H1 (cell line): ENCODE measurements around the gene DPP10. TPM values are rescaled to one million over a fixed set of nuclear protein-coding genes. Genes with fewer than 3 reads are reported as not detected.

ENCODE experiments used
- ASH2L ChIP-seq: fragments of 200-600, 300-600 bp; sonication (generic); IDR thresholded peaks from one replicate; pipeline ENCODE4 v1.7.1; 2017; ENCODE audit warnings: low read length
- BACH1 ChIP-seq: IDR thresholded peaks from 2 replicates; pipeline ENCODE4 v1.6.1; 2012; ENCODE audit warnings: low read length, improper control_type of control experiment
- FOSL1 ChIP-seq: IDR thresholded peaks from 2 replicates; pipeline ENCODE4 v1.6.1; 2011; ENCODE audit warnings: mild to moderate bottlenecking, low read depth, low read length, moderate library complexity; ENCODE audit not compliant: insufficient read depth
- GABPA ChIP-seq: IDR thresholded peaks from 2 replicates; pipeline ENCODE4 v1.6.1; 2011; ENCODE audit warnings: mild to moderate bottlenecking, low read length, moderate library complexity, borderline replicate concordance; ENCODE audit not compliant: insufficient read depth
- HDAC6 ChIP-seq: IDR thresholded peaks from one replicate; pipeline ENCODE4 v1.7.1; 2012; ENCODE audit warnings: low read depth, mild to moderate bottlenecking, inconsistent platforms, low read length, moderate library complexity
- POU5F1 ChIP-seq: IDR thresholded peaks from 2 replicates; pipeline ENCODE4 v1.6.1; 2011; ENCODE audit warnings: low read depth, mild to moderate bottlenecking, low read length, moderate library complexity
- RFX5 ChIP-seq: IDR thresholded peaks from 2 replicates; pipeline ENCODE4 v1.6.1; 2011; ENCODE audit warnings: low read depth, low read length, improper control_type of control experiment, borderline replicate concordance
- RXRA ChIP-seq: IDR thresholded peaks from 2 replicates; pipeline ENCODE4 v1.6.1; 2011; ENCODE audit warnings: low read depth, mild to moderate bottlenecking, low read length, moderate library complexity; ENCODE audit not compliant: insufficient read depth
- SP1 ChIP-seq: IDR thresholded peaks from 2 replicates; pipeline ENCODE4 v1.6.1; 2011; ENCODE audit warnings: low read depth, low read length
- TBP ChIP-seq: IDR thresholded peaks from 2 replicates; pipeline ENCODE4 v1.6.1; 2011; ENCODE audit warnings: low read depth, low read length, improper control_type of control experiment
- TCF12 ChIP-seq: IDR thresholded peaks from 2 replicates; pipeline ENCODE4 v1.6.1; 2011; ENCODE audit warnings: low read depth, mild to moderate bottlenecking, low read length
- YY1 ChIP-seq: IDR thresholded peaks from 2 replicates; pipeline ENCODE4 v1.6.1; 2011; ENCODE audit warnings: low read depth, mild to moderate bottlenecking, low read length
- polyA plus RNA-seq, 7 experiments: library from polyadenylated mRNA; depleted of rRNA in 3 of 7; stranded (reverse) in 5 of 7; unstranded in 2 of 7; fragments of >200 nt in 5 of 7; fragments of 200-250 nt in 2 of 7; gene quantifications; 1 replicate in 5 of 7; 2 replicates in 1 of 7; 4 replicates in 1 of 7; pipeline versions ENCODE4 v1.2.1 to v1.2.3, GENCODE V29; 2011 to 2013; ENCODE audit warnings: missing spikeins in 2 of 7, mixed read lengths in 2 of 7
- total RNA-seq: library from RNA; stranded (reverse); fragmentation: NEBNext Ultra II Directional; extraction: Animal tissue kit (Norgen Biotek cat#: 25700); gene quantifications from 2 replicates; pipeline ENCODE4 v1.2.1, GENCODE V29; 2021
- TF ChIP-seq, protein P1 (sequence below): fragments of 300-600 bp; sonication (generic); IDR thresholded peaks from 2 replicates; pipeline ENCODE4 v1.7.1; 2012; ENCODE audit warnings: low read length, moderate library complexity, mild to moderate bottlenecking, inconsistent platforms; ENCODE audit not compliant: insufficient replicate concordance

DPP10 gene
- total and polyA plus RNA-seq, 2 of the 8 experiments (the other 6 are each of a cell fraction or from before 2014, with no cell fraction given) = 3.3 to 7.2 TPM

DNA sequence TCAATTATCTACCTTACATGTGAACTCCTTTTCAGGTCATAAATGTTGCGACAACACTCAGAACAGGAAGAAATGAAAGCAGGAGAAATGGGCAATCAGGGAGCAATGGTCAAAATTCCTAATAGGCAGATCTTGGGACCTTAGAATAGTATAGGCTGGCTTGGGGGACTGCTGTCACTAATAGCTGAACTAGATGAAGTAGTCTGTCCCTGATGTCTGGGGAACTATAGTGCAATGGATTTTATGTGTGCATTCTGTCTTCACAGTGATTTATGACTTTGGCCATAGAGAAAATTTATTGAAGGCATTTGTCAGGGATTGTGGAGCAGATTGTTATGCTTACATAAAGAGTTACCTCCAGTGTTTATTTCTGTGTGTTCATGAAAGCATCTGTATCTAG lies 6.1 kb upstream of the DPP10 start (continued):
- TF ChIP-seq, protein P1, sequence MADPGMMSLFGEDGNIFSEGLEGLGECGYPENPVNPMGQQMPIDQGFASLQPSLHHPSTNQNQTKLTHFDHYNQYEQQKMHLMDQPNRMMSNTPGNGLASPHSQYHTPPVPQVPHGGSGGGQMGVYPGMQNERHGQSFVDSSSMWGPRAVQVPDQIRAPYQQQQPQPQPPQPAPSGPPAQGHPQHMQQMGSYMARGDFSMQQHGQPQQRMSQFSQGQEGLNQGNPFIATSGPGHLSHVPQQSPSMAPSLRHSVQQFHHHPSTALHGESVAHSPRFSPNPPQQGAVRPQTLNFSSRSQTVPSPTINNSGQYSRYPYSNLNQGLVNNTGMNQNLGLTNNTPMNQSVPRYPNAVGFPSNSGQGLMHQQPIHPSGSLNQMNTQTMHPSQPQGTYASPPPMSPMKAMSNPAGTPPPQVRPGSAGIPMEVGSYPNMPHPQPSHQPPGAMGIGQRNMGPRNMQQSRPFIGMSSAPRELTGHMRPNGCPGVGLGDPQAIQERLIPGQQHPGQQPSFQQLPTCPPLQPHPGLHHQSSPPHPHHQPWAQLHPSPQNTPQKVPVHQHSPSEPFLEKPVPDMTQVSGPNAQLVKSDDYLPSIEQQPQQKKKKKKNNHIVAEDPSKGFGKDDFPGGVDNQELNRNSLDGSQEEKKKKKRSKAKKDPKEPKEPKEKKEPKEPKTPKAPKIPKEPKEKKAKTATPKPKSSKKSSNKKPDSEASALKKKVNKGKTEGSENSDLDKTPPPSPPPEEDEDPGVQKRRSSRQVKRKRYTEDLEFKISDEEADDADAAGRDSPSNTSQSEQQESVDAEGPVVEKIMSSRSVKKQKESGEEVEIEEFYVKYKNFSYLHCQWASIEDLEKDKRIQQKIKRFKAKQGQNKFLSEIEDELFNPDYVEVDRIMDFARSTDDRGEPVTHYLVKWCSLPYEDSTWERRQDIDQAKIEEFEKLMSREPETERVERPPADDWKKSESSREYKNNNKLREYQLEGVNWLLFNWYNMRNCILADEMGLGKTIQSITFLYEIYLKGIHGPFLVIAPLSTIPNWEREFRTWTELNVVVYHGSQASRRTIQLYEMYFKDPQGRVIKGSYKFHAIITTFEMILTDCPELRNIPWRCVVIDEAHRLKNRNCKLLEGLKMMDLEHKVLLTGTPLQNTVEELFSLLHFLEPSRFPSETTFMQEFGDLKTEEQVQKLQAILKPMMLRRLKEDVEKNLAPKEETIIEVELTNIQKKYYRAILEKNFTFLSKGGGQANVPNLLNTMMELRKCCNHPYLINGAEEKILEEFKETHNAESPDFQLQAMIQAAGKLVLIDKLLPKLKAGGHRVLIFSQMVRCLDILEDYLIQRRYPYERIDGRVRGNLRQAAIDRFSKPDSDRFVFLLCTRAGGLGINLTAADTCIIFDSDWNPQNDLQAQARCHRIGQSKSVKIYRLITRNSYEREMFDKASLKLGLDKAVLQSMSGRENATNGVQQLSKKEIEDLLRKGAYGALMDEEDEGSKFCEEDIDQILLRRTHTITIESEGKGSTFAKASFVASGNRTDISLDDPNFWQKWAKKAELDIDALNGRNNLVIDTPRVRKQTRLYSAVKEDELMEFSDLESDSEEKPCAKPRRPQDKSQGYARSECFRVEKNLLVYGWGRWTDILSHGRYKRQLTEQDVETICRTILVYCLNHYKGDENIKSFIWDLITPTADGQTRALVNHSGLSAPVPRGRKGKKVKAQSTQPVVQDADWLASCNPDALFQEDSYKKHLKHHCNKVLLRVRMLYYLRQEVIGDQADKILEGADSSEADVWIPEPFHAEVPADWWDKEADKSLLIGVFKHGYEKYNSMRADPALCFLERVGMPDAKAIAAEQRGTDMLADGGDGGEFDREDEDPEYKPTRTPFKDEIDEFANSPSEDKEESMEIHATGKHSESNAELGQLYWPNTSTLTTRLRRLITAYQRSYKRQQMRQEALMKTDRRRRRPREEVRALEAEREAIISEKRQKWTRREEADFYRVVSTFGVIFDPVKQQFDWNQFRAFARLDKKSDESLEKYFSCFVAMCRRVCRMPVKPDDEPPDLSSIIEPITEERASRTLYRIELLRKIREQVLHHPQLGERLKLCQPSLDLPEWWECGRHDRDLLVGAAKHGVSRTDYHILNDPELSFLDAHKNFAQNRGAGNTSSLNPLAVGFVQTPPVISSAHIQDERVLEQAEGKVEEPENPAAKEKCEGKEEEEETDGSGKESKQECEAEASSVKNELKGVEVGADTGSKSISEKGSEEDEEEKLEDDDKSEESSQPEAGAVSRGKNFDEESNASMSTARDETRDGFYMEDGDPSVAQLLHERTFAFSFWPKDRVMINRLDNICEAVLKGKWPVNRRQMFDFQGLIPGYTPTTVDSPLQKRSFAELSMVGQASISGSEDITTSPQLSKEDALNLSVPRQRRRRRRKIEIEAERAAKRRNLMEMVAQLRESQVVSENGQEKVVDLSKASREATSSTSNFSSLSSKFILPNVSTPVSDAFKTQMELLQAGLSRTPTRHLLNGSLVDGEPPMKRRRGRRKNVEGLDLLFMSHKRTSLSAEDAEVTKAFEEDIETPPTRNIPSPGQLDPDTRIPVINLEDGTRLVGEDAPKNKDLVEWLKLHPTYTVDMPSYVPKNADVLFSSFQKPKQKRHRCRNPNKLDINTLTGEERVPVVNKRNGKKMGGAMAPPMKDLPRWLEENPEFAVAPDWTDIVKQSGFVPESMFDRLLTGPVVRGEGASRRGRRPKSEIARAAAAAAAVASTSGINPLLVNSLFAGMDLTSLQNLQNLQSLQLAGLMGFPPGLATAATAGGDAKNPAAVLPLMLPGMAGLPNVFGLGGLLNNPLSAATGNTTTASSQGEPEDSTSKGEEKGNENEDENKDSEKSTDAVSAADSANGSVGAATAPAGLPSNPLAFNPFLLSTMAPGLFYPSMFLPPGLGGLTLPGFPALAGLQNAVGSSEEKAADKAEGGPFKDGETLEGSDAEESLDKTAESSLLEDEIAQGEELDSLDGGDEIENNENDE = no peak
- TF ChIP-seq BACH1 (no peak), TCF12 (no peak), FOSL1 (no peak), RFX5 (no peak), HDAC6 (no peak), SP1 (no peak), RXRA (no peak), POU5F1 (no peak), ASH2L (no peak), TBP (no peak), YY1 (no peak), GABPA (no peak)
